IPS DF 6.9 (cell line): ENCODE results near the gene XXYLT1.
"Not testable (repeated sequence)": the region's sequence is repeated elsewhere in the genome, so short reads cannot be mapped to it uniquely, and the experiment has no call there.

Experiments
- DNase-seq: peaks from one replicate; pipeline ENCODE4 v3.0.0-alpha.2; 2013; ENCODE audit warnings: low read depth, low spot score
- H3K27ac ChIP-seq: one replicate; pipeline ENCODE4 v1.5.1; 2013; ENCODE audit warnings: low read length, control low read depth
- H3K27me3 ChIP-seq: 2 replicates; pipeline ENCODE4 v1.6.1; 2013; ENCODE audit warnings: mild to moderate bottlenecking, low read length; ENCODE audit not compliant: control insufficient read depth, insufficient read depth
- H3K36me3 ChIP-seq: 2 replicates; pipeline ENCODE4 v1.6.1; 2013; ENCODE audit warnings: low read length; ENCODE audit not compliant: control insufficient read depth, insufficient read depth
- H3K4me1 ChIP-seq: 2 replicates; pipeline ENCODE4 v1.6.1; 2013; ENCODE audit warnings: low read length; ENCODE audit not compliant: control insufficient read depth, insufficient read depth
- H3K4me3 ChIP-seq: 2 replicates; pipeline ENCODE4 v1.5.1; 2013; ENCODE audit warnings: mild to moderate bottlenecking, low read length
- H3K9me3 ChIP-seq: 2 replicates; pipeline ENCODE4 v1.6.1; 2013; ENCODE audit warnings: low read length, inconsistent platforms; ENCODE audit not compliant: control insufficient read depth, insufficient read depth
- WGBS: extraction: QIAGEN DNeasy Blood & Tissue Kit; methylation state at CpG from one replicate; pipeline ENCODE4 v1.1.7; 2013; ENCODE audit warnings: mixed read lengths, missing lambda C conversion rate; ENCODE audit not compliant: insufficient read length, insufficient coverage; 5-methylcytosine and 5-hydroxymethylcytosine counted together

XXYLT1 gene

GRCh38 chr3:195059471-195060216 is 211.3 kb downstream of the XXYLT1 start:
- no peaks in the 10 kb centered on the region for H3K4me1 ChIP-seq
- no peaks in the 10 kb centered on the region for H3K9me3 ChIP-seq
- DNase-seq: no peak
- H3K27ac ChIP-seq: no peak overlapping the region
- H3K4me3 ChIP-seq: no peak overlapping the region
- H3K27me3 ChIP-seq: no peaks in the 10 kb centered on the region
- WGBS: no CpG with 5 or more reads among the region's 22 CpGs
- no peaks in the 10 kb centered on the region for H3K36me3 ChIP-seq

- H3K9me3 ChIP-seq: no peaks in the 10 kb centered on the region
- DNase-seq: no peak
- no peaks in the 10 kb centered on the region for H3K27me3 ChIP-seq
- H3K4me1 ChIP-seq: no peaks in the 10 kb centered on the region
- no peaks in the 10 kb centered on the region for H3K36me3 ChIP-seq
- no peak overlapping the region for H3K4me3 ChIP-seq
- no peak overlapping the region for H3K27ac ChIP-seq
- no CpG with 5 or more reads among the region's 13 CpGs for WGBS
Measured at GRCh38 chr3:195059006-195059350, 212.0 kb downstream of the XXYLT1 start.

- Histone ChIP-seq H3K4me1 (no peaks in the 10 kb centered on the region), H3K27ac (no peak overlapping the region), H3K27me3 (no peaks in the 10 kb centered on the region), H3K9me3 (no peaks in the 10 kb centered on the region), H3K4me3 (no peak overlapping the region), H3K36me3 (no peaks in the 10 kb centered on the region)
- no peak for DNase-seq
- no CpG with 5 or more reads among the region's 15 CpGs for WGBS
Measured at GRCh38 chr3:195058336-195059005, 212.5 kb downstream of the XXYLT1 start.

- DNase-seq: no peak
- WGBS: no CpG with 5 or more reads among the region's 7 CpGs
- no peaks in the 10 kb centered on the region for H3K4me1 ChIP-seq
- no peaks in the 10 kb centered on the region for H3K36me3 ChIP-seq
- no peaks in the 10 kb centered on the region for H3K27me3 ChIP-seq
- no peaks in the 10 kb centered on the region for H3K9me3 ChIP-seq
- H3K27ac ChIP-seq: no peak overlapping the region
- H3K4me3 ChIP-seq: no peak overlapping the region
Measured at GRCh38 chr3:195057716-195058115, 213.2 kb downstream of the XXYLT1 start.

- no peaks in the 10 kb centered on the region for H3K9me3 ChIP-seq
- H3K4me1 ChIP-seq: no peaks in the 10 kb centered on the region
- H3K36me3 ChIP-seq: no peaks in the 10 kb centered on the region
- no peak overlapping the region for H3K27ac ChIP-seq
- H3K4me3 ChIP-seq: no peak overlapping the region
- no peak for DNase-seq
- WGBS: no CpG with 5 or more reads among the region's 5 CpGs
- no peaks in the 10 kb centered on the region for H3K27me3 ChIP-seq
Measured at GRCh38 chr3:195056506-195056905, 214.5 kb downstream of the XXYLT1 start.

- H3K27me3 ChIP-seq: no peaks in the 10 kb centered on the region
- H3K4me1 ChIP-seq: no peaks in the 10 kb centered on the region
- H3K4me3 ChIP-seq: no peak overlapping the region
- H3K27ac ChIP-seq: no peak overlapping the region
- no peaks in the 10 kb centered on the region for H3K36me3 ChIP-seq
- H3K9me3 ChIP-seq: no peaks in the 10 kb centered on the region
- WGBS: no CpG with 5 or more reads among the region's 6 CpGs
- DNase-seq: no peak
Measured at GRCh38 chr3:195054311-195054710, 216.6 kb downstream of the XXYLT1 start.

- Histone ChIP-seq H3K27ac (no peak overlapping the region), H3K9me3 (no peaks in the 10 kb centered on the region), H3K27me3 (no peaks in the 10 kb centered on the region), H3K36me3 (no peaks in the 10 kb centered on the region), H3K4me3 (no peak overlapping the region), H3K4me1 (peaks cover 2% of the 10 kb centered on the region)
- DNase-seq: no peak
- WGBS: no CpG with 5 or more reads among the region's 6 CpGs
Measured at GRCh38 chr3:195052939-195053338, 218.0 kb downstream of the XXYLT1 start.

- WGBS: no CpG with 5 or more reads among the region's 5 CpGs
Measured at GRCh38 chr3:195050296-195050695, 220.7 kb downstream of the XXYLT1 start.

GRCh38 chr3:195048059-195048905 is 222.7 kb downstream of the XXYLT1 start:
- Histone ChIP-seq H3K4me1 (peaks cover 2% of the 10 kb centered on the region), H3K4me3 (no peak overlapping the region), H3K9me3 (no peaks in the 10 kb centered on the region), H3K27ac (no peak overlapping the region), H3K36me3 (no peaks in the 10 kb centered on the region), H3K27me3 (no peaks in the 10 kb centered on the region)
- DNase-seq: no peak
- WGBS: no CpG with 5 or more reads among the region's 16 CpGs

More at GRCh38 chr3:195050296-195050695, 220.7 kb downstream of the XXYLT1 start:
- not testable (repeated sequence) for DNase-seq, H3K27ac ChIP-seq, H3K4me1 ChIP-seq, H3K27me3 ChIP-seq, H3K4me3 ChIP-seq, H3K9me3 ChIP-seq, H3K36me3 ChIP-seq

- DNase-seq: no peak
- Histone ChIP-seq H3K27me3 (no peaks in the 10 kb centered on the region), H3K4me3 (no peak overlapping the region), H3K36me3 (no peaks in the 10 kb centered on the region), H3K4me1 (peaks cover 2% of the 10 kb centered on the region), H3K27ac (no peak overlapping the region), H3K9me3 (no peaks in the 10 kb centered on the region)
- WGBS: no CpG with 5 or more reads among the region's 3 CpGs
Measured at GRCh38 chr3:195047536-195047935, 223.4 kb downstream of the XXYLT1 start.
